NAMALWA (cell line): ENCODE data around the gene TAT.
"Not testable (repeated sequence)": the region's sequence is repeated elsewhere in the genome, so short reads cannot be mapped to it uniquely, and the experiment has no call there.

Experiments
- DNase-seq: peaks from one replicate; pipeline ENCODE4 v3.0.0-alpha.2; 2015; ENCODE audit warnings: low spot score

TAT gene

GRCh38 chr16:71584543-71585317 lies 7.8 kb upstream of the TAT start:
- no peak for DNase-seq

GRCh38 chr16:71582553-71582848 lies 5.6 kb upstream of the TAT start:
- not testable (repeated sequence) for DNase-seq

- no peak for DNase-seq
Measured at GRCh38 chr16:71574702-71575101, 2.2 kb downstream of the TAT start.

GRCh38 chr16:71573387-71574094 lies 3.4 kb downstream of the TAT start:
- DNase-seq: no peak

GRCh38 chr16:71572497-71573116 lies 4.3 kb downstream of the TAT start:
- no peak for DNase-seq

GRCh38 chr16:71570144-71570543 lies 6.7 kb downstream of the TAT start:
- no peak for DNase-seq

GRCh38 chr16:71569621-71570020 lies 7.3 kb downstream of the TAT start:
- DNase-seq: no peak

GRCh38 chr16:71568551-71568950 lies 8.3 kb downstream of the TAT start:
- no peak for DNase-seq

- no peak for DNase-seq
Measured at GRCh38 chr16:71567931-71568330, 9.0 kb downstream of the TAT start.

- DNase-seq: peak; percentile 26
Measured at GRCh38 chr16:71565812-71566700, 10.8 kb downstream of the TAT start.

GRCh38 chr16:71564335-71564967 lies 12.4 kb downstream of the TAT start:
- DNase-seq: no peak

- no peak for DNase-seq
Measured at GRCh38 chr16:71562552-71562951, 14.3 kb downstream of the TAT start.

GRCh38 chr16:71561886-71562285 lies 15.0 kb downstream of the TAT start:
- not testable (repeated sequence) for DNase-seq

GRCh38 chr16:71559855-71560254 lies 17.0 kb downstream of the TAT start:
- no peak for DNase-seq

- DNase-seq: no peak
Measured at GRCh38 chr16:71557954-71558582, 18.8 kb downstream of the TAT start.

GRCh38 chr16:71557299-71557698 lies 19.6 kb downstream of the TAT start:
- no peak for DNase-seq

GRCh38 chr16:71555230-71555891 lies 21.5 kb downstream of the TAT start:
- no peak for DNase-seq

- DNase-seq: peak; percentile 28
Measured at GRCh38 chr16:71552698-71553503, 24.0 kb downstream of the TAT start.

GRCh38 chr16:71547168-71547567 lies 29.7 kb downstream of the TAT start:
- no peak for DNase-seq

GRCh38 chr16:71542377-71542776 lies 34.5 kb downstream of the TAT start:
- peak; percentile 75 for DNase-seq
